NT2/D1 (cell line): Measurements from ENCODE around the gene SQSTM1.

Source experiments
- SUZ12 ChIP-seq: IDR thresholded peaks from 2 replicates; pipeline ENCODE4 v1.6.1; 2011; ENCODE audit not compliant: insufficient read length, insufficient read depth; ENCODE audit errors: extremely low read depth
- ZNF274 ChIP-seq: IDR thresholded peaks from 2 replicates; pipeline ENCODE4 v1.6.1; 2011; ENCODE audit warnings: mild to moderate bottlenecking, low read depth, low read length

GRCh38 chr5:179773686-179774040, 47.0 kb upstream of the SQSTM1 start:
- TF ChIP-seq ZNF274 (no peak), SUZ12 (no peak)
